Kidney epithelial cell (primary cell): ENCODE results near the gene GPR141. TPM values are rescaled to one million over a fixed set of nuclear protein-coding genes. Genes with fewer than 3 reads are reported as not detected.

Experiments
- DNase-seq: peaks from one replicate; pipeline ENCODE4 v3.0.0-alpha.2; 2010; ENCODE audit warnings: low read depth
- H3K27me3 ChIP-seq: 2 replicates; pipeline ENCODE4 v1.6.0; 2011; ENCODE audit warnings: low read length; ENCODE audit not compliant: control insufficient read depth, insufficient read depth
- H3K36me3 ChIP-seq: 2 replicates; pipeline ENCODE4 v1.5.1; 2011; ENCODE audit warnings: low read length; ENCODE audit not compliant: control insufficient read depth, insufficient read depth
- H3K4me3 ChIP-seq: 2 replicates; pipeline ENCODE4 v1.5.1; 2011; ENCODE audit warnings: low read depth, mild to moderate bottlenecking, control low read depth, low read length
- CTCF ChIP-seq: IDR thresholded peaks from 2 replicates; pipeline ENCODE4 v1.5.1; 2011; ENCODE audit warnings: mild to moderate bottlenecking, moderate library complexity, low read length, control low read depth, inconsistent platforms; ENCODE audit not compliant: insufficient read depth, poor library complexity, severe bottlenecking
- total RNA-seq: library from RNA; depleted of rRNA; stranded (reverse); fragments of >200 nt; gene quantifications from 2 replicates; pipeline ENCODE4 v1.2.3, GENCODE V29; 2015

GPR141 gene
- total RNA-seq, 1 donor from 2014 or later: not detected

GRCh38 chr7:37756797-37757551 is 73.4 kb downstream of the GPR141 start:
- DNase-seq: no peak
- H3K36me3 ChIP-seq: no peaks in the 10 kb centered on the region
- no peaks in the 10 kb centered on the region for H3K27me3 ChIP-seq
- TF ChIP-seq CTCF: no peak
- no peak overlapping the region for H3K4me3 ChIP-seq

DNA sequence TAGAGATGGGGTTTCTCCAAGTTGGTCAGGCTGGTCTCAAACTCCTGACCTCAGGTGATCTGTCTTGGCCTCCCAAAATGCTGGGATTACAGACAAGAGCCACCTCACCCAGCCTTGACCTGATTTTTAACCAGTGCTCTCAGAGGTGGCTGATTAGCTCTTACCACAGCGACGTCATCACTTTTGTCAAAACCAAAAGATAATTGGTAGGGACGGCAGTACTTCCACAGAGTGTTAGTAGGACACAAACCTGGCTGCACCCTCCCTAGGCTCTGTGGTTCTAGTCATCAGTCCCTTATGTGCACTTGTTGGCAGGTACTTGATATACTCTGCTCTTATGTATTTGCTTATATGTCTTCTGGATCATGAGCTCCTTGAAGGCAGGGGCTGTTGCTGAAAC is 74.0 kb downstream of the GPR141 start:
- Histone ChIP-seq H3K36me3 (no peaks in the 10 kb centered on the region), H3K4me3 (no peak overlapping the region), H3K27me3 (no peaks in the 10 kb centered on the region)
- DNase-seq: no peak
- TF ChIP-seq CTCF: no peak

DNA sequence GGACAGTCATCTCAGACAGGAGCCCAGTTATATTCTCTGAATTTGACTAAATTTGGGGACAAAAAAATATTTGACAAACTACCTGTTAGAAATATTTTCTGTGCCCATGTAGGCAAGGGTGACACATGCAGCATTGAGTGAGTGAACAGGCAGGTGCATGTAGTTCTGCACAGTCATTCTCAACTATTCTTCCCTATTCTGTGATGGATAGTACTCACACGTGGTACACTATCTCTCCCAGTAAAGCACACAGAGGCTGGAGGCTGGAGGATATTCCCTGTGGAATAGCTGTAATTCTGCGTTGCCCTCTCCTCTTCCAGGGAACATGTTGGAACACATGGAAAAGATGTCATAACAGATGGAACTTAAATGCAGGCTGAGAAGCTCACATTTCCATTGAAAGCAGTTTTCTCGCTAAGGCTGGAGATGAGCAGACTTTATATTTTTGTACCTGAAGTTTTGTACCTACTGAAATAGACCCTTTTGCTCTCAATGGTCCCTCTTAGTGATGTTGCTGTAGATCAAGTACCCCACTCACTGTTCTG is 75.0 kb downstream of the GPR141 start:
- no peak for DNase-seq
- no peak for TF ChIP-seq CTCF
- Histone ChIP-seq H3K36me3 (no peaks in the 10 kb centered on the region), H3K4me3 (no peak overlapping the region), H3K27me3 (no peaks in the 10 kb centered on the region)

DNA sequence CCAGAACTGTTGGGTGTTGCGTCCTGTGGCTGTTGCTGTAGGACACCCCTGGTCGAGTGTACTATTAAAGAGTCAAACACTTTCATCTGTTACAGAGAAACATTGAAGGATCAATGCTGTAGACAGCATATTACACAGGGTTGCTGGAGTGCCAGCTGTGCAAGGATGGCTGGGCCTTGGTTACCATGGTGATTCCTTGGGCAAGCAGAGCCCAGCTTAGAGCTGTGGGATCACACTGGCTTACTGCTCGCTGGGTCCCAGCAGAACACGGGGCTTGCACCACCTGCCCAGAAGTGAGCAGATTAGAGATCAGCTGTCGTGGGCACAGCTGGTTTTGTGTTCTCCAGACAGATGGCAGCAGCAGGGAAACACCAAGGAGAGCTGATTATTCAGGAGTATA is 76.0 kb downstream of the GPR141 start:
- H3K27me3 ChIP-seq: no peaks in the 10 kb centered on the region
- no peak for DNase-seq
- no peaks in the 10 kb centered on the region for H3K36me3 ChIP-seq
- H3K4me3 ChIP-seq: no peak overlapping the region
- TF ChIP-seq CTCF: no peak

DNA sequence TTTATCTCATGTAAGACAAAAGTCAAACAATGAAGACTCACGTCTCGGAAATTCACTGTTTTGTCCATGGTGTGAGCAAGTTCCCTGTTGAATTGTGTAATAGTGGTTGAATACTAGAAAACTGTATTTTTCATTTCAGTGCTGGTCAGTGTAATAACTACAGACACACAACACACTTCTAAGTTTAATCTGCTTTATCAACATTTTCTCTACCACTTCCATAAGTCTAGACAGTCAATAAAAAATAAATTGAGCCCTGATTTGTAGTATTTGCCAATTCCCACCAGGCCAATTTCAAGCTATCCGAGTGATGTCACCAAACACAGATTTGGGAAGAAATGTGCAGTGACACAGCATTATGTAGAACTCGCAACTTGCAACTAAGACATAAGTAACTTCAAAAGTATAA is 81.9 kb downstream of the GPR141 start:
- Histone ChIP-seq H3K4me3 (no peak overlapping the region), H3K36me3 (no peaks in the 10 kb centered on the region), H3K27me3 (no peaks in the 10 kb centered on the region)
- no peak for DNase-seq
- TF ChIP-seq CTCF: no peak
